ENCODE measurements around the gene GRIA4.

DNA sequence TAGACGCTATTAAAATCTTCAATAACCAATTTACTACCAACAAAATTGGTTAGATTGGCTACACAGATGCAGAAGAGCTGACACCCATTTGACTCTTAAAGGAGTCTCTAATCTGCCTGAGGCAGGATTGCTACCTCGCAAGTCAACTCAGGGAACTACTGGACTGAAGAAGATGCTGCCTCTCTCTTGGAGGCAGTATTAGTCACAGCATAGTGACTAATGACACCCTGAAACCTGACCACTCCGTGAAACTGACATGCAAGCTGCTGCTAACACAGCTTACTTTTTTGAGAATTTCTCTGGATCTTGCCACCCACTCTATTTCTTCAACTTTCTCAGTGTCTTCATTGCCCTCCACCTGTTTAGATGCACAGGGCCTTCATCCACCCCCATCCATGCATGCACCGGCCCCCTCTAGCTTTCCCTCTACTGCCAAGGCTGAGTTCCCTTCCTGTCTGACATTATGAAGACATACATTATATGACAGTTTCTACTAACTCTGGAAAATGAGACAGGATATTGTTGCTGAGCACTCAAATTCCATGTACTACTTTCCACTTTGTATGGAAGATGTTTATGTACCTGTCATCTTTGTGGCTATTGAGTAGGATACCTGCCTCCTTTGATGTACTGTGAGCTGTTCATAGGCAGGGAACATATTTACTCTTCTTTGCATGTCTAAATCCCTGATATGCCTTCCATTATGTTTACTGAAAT lies 229.0 kb downstream of the GRIA4 start:
- TF ChIP-seq GATA2 (IDR thresholded peaks at IDR 0.05; ENCODE audit: low read depth, low read length) (no peak), GATA3 (IDR thresholded peaks at IDR 0.05; ENCODE audit: low read depth, low read length) (no peak)
